HL-60 (cell line): Measurements from ENCODE around the gene ABCC1.

Source experiments
- GABPA ChIP-seq: IDR thresholded peaks from 2 replicates; pipeline ENCODE4 v1.6.1; 2012; ENCODE audit warnings: low read depth
- POLR2AphosphoS5 ChIP-seq: IDR thresholded peaks from 2 replicates; pipeline ENCODE4 v1.6.1; 2012; ENCODE audit warnings: low read depth
- TF ChIP-seq, protein P1 (sequence below): IDR thresholded peaks from one replicate; pipeline ENCODE4 v1.5.1; 2011; ENCODE audit warnings: low read length, control low read depth, inconsistent platforms; ENCODE audit not compliant: insufficient read depth
- TF ChIP-seq, protein P2 (sequence below): IDR thresholded peaks from 2 replicates; pipeline ENCODE4 v1.6.1; 2012; ENCODE audit warnings: low read depth; ENCODE audit not compliant: insufficient replicate concordance

- TF ChIP-seq, protein P1, sequence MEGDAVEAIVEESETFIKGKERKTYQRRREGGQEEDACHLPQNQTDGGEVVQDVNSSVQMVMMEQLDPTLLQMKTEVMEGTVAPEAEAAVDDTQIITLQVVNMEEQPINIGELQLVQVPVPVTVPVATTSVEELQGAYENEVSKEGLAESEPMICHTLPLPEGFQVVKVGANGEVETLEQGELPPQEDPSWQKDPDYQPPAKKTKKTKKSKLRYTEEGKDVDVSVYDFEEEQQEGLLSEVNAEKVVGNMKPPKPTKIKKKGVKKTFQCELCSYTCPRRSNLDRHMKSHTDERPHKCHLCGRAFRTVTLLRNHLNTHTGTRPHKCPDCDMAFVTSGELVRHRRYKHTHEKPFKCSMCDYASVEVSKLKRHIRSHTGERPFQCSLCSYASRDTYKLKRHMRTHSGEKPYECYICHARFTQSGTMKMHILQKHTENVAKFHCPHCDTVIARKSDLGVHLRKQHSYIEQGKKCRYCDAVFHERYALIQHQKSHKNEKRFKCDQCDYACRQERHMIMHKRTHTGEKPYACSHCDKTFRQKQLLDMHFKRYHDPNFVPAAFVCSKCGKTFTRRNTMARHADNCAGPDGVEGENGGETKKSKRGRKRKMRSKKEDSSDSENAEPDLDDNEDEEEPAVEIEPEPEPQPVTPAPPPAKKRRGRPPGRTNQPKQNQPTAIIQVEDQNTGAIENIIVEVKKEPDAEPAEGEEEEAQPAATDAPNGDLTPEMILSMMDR: no peak
- TF ChIP-seq, protein P2, sequence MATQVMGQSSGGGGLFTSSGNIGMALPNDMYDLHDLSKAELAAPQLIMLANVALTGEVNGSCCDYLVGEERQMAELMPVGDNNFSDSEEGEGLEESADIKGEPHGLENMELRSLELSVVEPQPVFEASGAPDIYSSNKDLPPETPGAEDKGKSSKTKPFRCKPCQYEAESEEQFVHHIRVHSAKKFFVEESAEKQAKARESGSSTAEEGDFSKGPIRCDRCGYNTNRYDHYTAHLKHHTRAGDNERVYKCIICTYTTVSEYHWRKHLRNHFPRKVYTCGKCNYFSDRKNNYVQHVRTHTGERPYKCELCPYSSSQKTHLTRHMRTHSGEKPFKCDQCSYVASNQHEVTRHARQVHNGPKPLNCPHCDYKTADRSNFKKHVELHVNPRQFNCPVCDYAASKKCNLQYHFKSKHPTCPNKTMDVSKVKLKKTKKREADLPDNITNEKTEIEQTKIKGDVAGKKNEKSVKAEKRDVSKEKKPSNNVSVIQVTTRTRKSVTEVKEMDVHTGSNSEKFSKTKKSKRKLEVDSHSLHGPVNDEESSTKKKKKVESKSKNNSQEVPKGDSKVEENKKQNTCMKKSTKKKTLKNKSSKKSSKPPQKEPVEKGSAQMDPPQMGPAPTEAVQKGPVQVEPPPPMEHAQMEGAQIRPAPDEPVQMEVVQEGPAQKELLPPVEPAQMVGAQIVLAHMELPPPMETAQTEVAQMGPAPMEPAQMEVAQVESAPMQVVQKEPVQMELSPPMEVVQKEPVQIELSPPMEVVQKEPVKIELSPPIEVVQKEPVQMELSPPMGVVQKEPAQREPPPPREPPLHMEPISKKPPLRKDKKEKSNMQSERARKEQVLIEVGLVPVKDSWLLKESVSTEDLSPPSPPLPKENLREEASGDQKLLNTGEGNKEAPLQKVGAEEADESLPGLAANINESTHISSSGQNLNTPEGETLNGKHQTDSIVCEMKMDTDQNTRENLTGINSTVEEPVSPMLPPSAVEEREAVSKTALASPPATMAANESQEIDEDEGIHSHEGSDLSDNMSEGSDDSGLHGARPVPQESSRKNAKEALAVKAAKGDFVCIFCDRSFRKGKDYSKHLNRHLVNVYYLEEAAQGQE: no peak
- no peak for TF ChIP-seq GABPA
- no peak for TF ChIP-seq POLR2AphosphoS5
These were observed 223.6 kb downstream of the ABCC1 start for GRCh38 chr16:16172991-16173390.
